CD8-positive, alpha-beta memory T cell (primary cell): ENCODE results near the gene OGFR. TPM values are rescaled to one million over a fixed set of nuclear protein-coding genes. Genes with fewer than 3 reads are reported as not detected.

Experiments used
- CTCF ChIA-PET: fragments of 350-600 bp; sonication (Branson Sonifier 250); formaldehyde crosslinking; loops from one replicate; lab custom pipeline; 2021; ENCODE audit warnings: antibody characterized with exemption; lab: Charles Lee
- POLR2A ChIA-PET: fragments of 350-600 bp; sonication (Branson Sonifier 250); formaldehyde crosslinking; loops from one replicate; lab custom pipeline; 2021; ENCODE audit warnings: antibody characterized with exemption; lab: Charles Lee
- DNase-seq, 5 donors: peaks; one replicate each; pipeline versions ENCODE4 v3.0.0 to v3.0.0-alpha.2; 2020 to 2022; ENCODE audit warnings: mixed read lengths in 1 of 5
- H3K27ac ChIP-seq: one replicate; pipeline ENCODE4 v1.7.0; 2013; ENCODE audit warnings: low read depth, mild to moderate bottlenecking, low read length, moderate library complexity
- H3K27me3 ChIP-seq: 2 replicates; pipeline ENCODE4 v1.7.0; 2013; ENCODE audit warnings: low read length, mild to moderate bottlenecking; ENCODE audit not compliant: insufficient read depth, poor library complexity, severe bottlenecking
- H3K36me3 ChIP-seq: 2 replicates; pipeline ENCODE4 v1.7.0; 2013; ENCODE audit warnings: mild to moderate bottlenecking, low read length, moderate library complexity; ENCODE audit not compliant: insufficient read depth
- H3K4me1 ChIP-seq: 2 replicates; pipeline ENCODE4 v1.7.0; 2013; ENCODE audit warnings: mild to moderate bottlenecking, low read length, moderate library complexity; ENCODE audit not compliant: insufficient read depth
- H3K4me3 ChIP-seq: 2 replicates; pipeline ENCODE4 v1.7.0; 2013; ENCODE audit warnings: mild to moderate bottlenecking, low read length
- H3K9me3 ChIP-seq: 2 replicates; pipeline ENCODE4 v1.7.0; 2013; ENCODE audit warnings: mild to moderate bottlenecking, low read length
- H3K27ac Mint-ChIP-seq, 8 donors: one replicate each; pipeline ENCODE4 v1.8.0; 2020 to 2021; ENCODE audit warnings: mixed read lengths in 8 of 8, mild to moderate bottlenecking in 6 of 8, inconsistent platforms in 3 of 8, moderate library complexity in 3 of 8
- H3K27me3 Mint-ChIP-seq, 2 donors: one replicate each; pipeline ENCODE4 v1.8.0; 2020 to 2021; ENCODE audit warnings: mixed read lengths in 2 of 2, mild to moderate bottlenecking in 1 of 2, moderate library complexity in 1 of 2
- H3K36me3 Mint-ChIP-seq, 3 donors: one replicate each; pipeline ENCODE4 v1.8.0; 2020 to 2021; ENCODE audit warnings: mixed read lengths in 3 of 3, inconsistent platforms in 1 of 3, mild to moderate bottlenecking in 1 of 3
- H3K4me1 Mint-ChIP-seq, 3 donors: one replicate each; pipeline ENCODE4 v1.8.0; 2020 to 2021; ENCODE audit warnings: mixed read lengths in 3 of 3, inconsistent platforms in 1 of 3, mild to moderate bottlenecking in 1 of 3
- H3K4me3 Mint-ChIP-seq, 7 donors: one replicate each; pipeline ENCODE4 v1.8.0; 2020 to 2021; ENCODE audit warnings: mixed read lengths in 7 of 7, mild to moderate bottlenecking in 6 of 7, moderate library complexity in 4 of 7, inconsistent platforms in 2 of 7
- H3K9me3 Mint-ChIP-seq, 5 donors: one replicate each; pipeline ENCODE4 v1.8.0; 2020 to 2022; ENCODE audit warnings: mixed read lengths in 5 of 5, mild to moderate bottlenecking in 3 of 5, moderate library complexity in 2 of 5, inconsistent platforms in 1 of 5
- polyA plus RNA-seq: library from polyadenylated mRNA; unstranded; fragments of 300-500 nt; fragmentation: Illumina TruSeq; gene quantifications from one replicate; pipeline ENCODE4 v1.2.3, GENCODE V29; 2021
- total RNA-seq, 2 experiments: library from RNA; stranded (reverse); gene quantifications; one replicate each; pipeline ENCODE4 v1.2.3, GENCODE V29; 2021

Gene OGFR
- total and polyA plus RNA-seq, 3 experiments from 2014 or later: 45.7 to 64.2 (median 47.9) TPM

DNA sequence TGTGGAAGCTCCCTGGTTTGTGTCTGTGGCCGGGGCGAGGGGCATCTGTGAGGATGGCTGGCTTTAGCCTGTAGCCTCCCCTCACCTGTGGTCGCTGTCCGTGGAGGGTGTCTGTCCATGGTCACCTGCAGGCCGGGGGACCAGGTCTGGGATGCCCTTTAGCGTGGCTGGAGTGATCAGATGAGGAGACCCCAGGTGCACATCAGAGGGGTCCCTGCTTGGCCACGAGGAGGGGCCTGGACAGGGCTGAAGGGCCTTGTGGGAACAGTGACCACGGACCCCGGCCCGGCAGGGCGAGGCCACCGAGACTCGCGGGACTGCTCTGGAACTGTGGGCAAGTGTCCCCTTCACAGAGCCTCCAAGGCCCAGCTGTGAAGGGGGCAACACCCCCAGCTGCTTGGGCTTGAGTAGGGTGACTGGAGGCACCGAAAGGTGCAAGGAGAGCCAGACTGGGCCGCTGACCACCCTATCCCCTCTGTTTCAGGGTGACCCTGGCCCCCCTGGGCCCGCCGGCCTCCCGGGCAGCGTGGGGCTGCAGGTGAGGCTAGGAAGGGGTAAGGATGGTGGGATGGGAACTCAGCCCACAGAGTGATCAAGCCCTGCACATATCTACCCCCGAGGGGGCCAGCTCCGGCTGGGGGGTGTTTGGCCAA, 20.8 kb downstream of the OGFR start:
- Histone ChIP-seq H3K4me1 (peaks cover 6% of the 10 kb centered on the region), H3K27ac (no peak overlapping the region), H3K27me3 (no peaks in the 10 kb centered on the region), H3K4me3 (no peak overlapping the region), H3K9me3 (no peaks in the 10 kb centered on the region), H3K36me3 (no peaks in the 10 kb centered on the region)
- Mint-ChIP-seq H3K36me3 (no peaks in the 10 kb centered on the region), H3K27me3 (no peaks in the 10 kb centered on the region), H3K4me1 (peaks cover 0 to 5% (median 0%) of the 10 kb centered on the region in 3 donors), H3K4me3 (peak overlapping the region in 1 of 7 donors; percentile 23), H3K27ac (no peak overlapping the region), H3K9me3 (no peaks in the 10 kb centered on the region)
- no peak for DNase-seq
- CTCF ChIA-PET: no interaction called here
- POLR2A ChIA-PET: no interaction called here

GRCh38 chr20:62825986-62826645, 21.5 kb downstream of the OGFR start:
- Histone ChIP-seq H3K4me3 (no peak overlapping the region), H3K27ac (no peak overlapping the region), H3K27me3 (no peaks in the 10 kb centered on the region), H3K36me3 (no peaks in the 10 kb centered on the region), H3K9me3 (no peaks in the 10 kb centered on the region), H3K4me1 (peaks cover 6% of the 10 kb centered on the region)
- Mint-ChIP-seq H3K36me3 (no peaks in the 10 kb centered on the region), H3K9me3 (no peaks in the 10 kb centered on the region), H3K4me3 (no peak overlapping the region), H3K27ac (no peak overlapping the region), H3K27me3 (no peaks in the 10 kb centered on the region), H3K4me1 (peaks cover 0 to 5% (median 0%) of the 10 kb centered on the region in 3 donors)
- POLR2A ChIA-PET: no interaction called here
- DNase-seq: no peak
- CTCF ChIA-PET: no interaction called here

DNA sequence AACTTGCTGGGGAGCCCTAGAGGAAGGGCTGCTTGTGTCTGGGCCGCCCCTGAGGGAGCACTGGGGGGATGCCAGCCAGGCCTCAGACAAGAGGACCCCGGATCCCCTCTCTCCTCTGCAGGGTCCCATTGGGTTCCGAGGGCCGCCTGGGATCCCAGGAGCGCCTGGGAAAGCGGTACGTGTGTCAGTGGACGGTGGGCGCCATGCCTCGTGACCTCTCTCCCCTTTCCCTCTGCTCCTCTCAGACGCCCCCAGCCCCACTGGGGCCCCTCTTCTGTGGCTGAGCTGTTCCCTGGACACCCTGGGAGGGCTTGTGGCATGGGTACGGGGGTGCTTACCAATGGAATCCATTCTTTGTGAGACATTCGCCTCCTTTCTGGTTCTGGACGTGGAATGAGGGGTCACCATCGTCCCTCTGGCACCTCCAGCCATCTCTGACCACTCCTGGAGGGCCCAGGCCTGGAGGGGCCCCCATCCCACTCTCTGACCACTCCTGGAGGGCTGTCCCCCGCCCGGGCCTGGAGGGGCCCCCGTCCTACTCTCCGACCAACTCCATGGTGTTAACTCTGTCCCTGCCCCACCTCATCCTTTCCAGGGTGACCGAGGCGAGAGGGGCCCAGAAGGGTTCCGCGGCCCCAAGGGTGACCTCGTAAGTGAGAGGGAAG, 22.1 kb downstream of the OGFR start:
- ChIA-PET CTCF (no interaction called here), POLR2A (no interaction called here)
- Mint-ChIP-seq H3K4me1 (peaks cover 0 to 5% (median 0%) of the 10 kb centered on the region in 3 donors), H3K4me3 (no peak overlapping the region), H3K27me3 (no peaks in the 10 kb centered on the region), H3K9me3 (no peaks in the 10 kb centered on the region), H3K36me3 (no peaks in the 10 kb centered on the region), H3K27ac (peak overlapping the region in 1 of 8 donors; percentile 24)
- H3K27ac ChIP-seq: no peak overlapping the region
- H3K36me3 ChIP-seq: no peaks in the 10 kb centered on the region
- no peaks in the 10 kb centered on the region for H3K27me3 ChIP-seq
- no peak overlapping the region for H3K4me3 ChIP-seq
- H3K9me3 ChIP-seq: no peaks in the 10 kb centered on the region
- H3K4me1 ChIP-seq: peaks cover 6% of the 10 kb centered on the region
- no peak for DNase-seq

DNA sequence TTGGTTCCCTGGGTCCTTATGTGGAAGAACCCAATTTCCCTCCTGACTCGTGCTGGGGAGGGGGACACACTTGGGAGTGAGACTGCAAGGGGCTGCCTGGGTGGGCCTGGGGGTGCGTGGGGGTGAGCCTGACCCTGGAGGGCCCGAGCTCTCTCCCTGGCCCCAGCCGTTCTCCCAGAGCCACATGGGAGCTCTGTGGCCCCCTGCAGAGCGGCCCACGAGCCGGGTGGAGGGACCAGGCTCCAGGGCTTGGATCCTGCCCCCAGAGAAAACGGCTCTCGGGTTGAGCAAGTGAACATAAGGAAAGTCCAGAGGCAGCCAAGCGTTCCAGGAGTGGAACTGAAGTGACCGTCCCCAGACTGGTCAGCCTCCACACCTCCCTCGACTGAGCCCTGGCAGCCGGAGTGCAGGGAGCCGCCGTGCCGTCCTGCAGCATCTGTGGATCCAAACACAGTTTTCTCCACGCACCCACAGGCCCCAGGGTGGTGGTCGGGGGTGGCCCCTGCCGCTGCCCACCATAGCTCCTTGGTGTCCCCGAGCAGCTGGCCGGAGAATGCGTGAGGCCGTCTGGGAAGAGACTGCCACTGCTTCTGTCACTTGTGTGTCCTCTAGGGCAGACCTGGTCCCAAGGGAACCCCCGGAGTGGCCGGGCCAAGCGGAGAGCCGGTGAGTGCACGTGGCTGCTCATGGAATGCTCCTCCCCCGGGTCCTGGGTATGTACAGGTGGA, 22.8 kb downstream of the OGFR start:
- Mint-ChIP-seq H3K27me3 (no peaks in the 10 kb centered on the region), H3K4me3 (no peak overlapping the region), H3K27ac (no peak overlapping the region), H3K36me3 (no peaks in the 10 kb centered on the region), H3K4me1 (peaks cover 0 to 10% (median 0%) of the 10 kb centered on the region in 3 donors), H3K9me3 (no peaks in the 10 kb centered on the region)
- Histone ChIP-seq H3K27me3 (no peaks in the 10 kb centered on the region), H3K4me3 (no peak overlapping the region), H3K27ac (no peak overlapping the region), H3K4me1 (peaks cover 6% of the 10 kb centered on the region), H3K9me3 (no peaks in the 10 kb centered on the region), H3K36me3 (no peaks in the 10 kb centered on the region)
- DNase-seq: no peak
- ChIA-PET CTCF (no interaction called here), POLR2A (no interaction called here)

- H3K4me3 ChIP-seq: no peak overlapping the region
- H3K4me1 ChIP-seq: peaks cover 6% of the 10 kb centered on the region
- H3K27ac ChIP-seq: no peak overlapping the region
- H3K27me3 ChIP-seq: no peaks in the 10 kb centered on the region
- no peaks in the 10 kb centered on the region for H3K36me3 ChIP-seq
- H3K4me3 Mint-ChIP-seq: no peak overlapping the region
- no peaks in the 10 kb centered on the region for H3K27me3 Mint-ChIP-seq
- no peaks in the 10 kb centered on the region for H3K9me3 ChIP-seq
- no peak overlapping the region for H3K27ac Mint-ChIP-seq
- POLR2A ChIA-PET: no interaction called here
- no peaks in the 10 kb centered on the region for H3K9me3 Mint-ChIP-seq
- H3K36me3 Mint-ChIP-seq: no peaks in the 10 kb centered on the region
- CTCF ChIA-PET: no interaction called here
- DNase-seq: no peak
- peaks cover 0 to 15% (median 1%) of the 10 kb centered on the region in 3 donors for H3K4me1 Mint-ChIP-seq
These were observed 23.4 kb downstream of the OGFR start for GRCh38 chr20:62828051-62828450.

DNA sequence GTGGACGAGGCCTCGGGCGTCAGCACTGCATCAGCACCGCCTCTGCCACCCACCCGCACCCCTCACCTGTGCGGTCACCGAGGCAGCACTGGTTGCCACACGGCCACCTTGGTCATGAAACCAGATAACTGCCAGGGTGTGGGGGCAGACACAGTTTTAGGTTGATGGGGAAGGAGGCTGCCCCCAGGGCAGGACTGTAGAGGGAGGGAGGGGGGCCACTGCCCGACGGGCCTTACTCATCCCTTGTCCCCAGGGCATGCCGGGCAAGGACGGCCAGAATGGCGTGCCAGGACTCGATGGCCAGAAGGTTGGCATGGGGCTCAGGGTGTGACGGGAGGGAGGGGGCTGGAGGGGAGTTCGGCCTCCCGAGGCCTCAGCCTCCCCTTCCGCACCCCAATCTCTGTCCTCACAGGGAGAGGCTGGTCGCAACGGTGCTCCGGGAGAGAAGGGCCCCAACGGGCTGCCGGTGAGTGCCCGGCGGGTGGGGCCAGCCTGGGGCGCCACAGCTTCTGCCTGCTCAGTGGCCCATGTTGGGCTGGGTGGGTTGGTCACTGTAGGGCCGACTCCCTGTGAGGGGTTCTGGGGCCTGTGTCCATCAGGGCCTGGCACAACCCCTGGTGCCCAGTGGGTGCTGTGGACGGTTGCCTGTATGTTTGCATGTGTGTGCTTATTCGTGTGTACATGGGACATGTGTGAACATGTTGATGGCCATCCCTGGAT, 24.0 kb downstream of the OGFR start:
- no peak overlapping the region for H3K4me3 Mint-ChIP-seq
- peaks cover 0 to 15% (median 1%) of the 10 kb centered on the region in 3 donors for H3K4me1 Mint-ChIP-seq
- H3K27me3 Mint-ChIP-seq: no peaks in the 10 kb centered on the region
- ChIA-PET POLR2A (no interaction called here), CTCF (no interaction called here)
- Histone ChIP-seq H3K4me1 (peaks cover 6% of the 10 kb centered on the region), H3K36me3 (no peaks in the 10 kb centered on the region), H3K4me3 (no peak overlapping the region), H3K27me3 (no peaks in the 10 kb centered on the region), H3K9me3 (no peaks in the 10 kb centered on the region), H3K27ac (no peak overlapping the region)
- DNase-seq: no peak
- no peaks in the 10 kb centered on the region for H3K36me3 Mint-ChIP-seq
- no peak overlapping the region for H3K27ac Mint-ChIP-seq
- H3K9me3 Mint-ChIP-seq: no peaks in the 10 kb centered on the region

DNA sequence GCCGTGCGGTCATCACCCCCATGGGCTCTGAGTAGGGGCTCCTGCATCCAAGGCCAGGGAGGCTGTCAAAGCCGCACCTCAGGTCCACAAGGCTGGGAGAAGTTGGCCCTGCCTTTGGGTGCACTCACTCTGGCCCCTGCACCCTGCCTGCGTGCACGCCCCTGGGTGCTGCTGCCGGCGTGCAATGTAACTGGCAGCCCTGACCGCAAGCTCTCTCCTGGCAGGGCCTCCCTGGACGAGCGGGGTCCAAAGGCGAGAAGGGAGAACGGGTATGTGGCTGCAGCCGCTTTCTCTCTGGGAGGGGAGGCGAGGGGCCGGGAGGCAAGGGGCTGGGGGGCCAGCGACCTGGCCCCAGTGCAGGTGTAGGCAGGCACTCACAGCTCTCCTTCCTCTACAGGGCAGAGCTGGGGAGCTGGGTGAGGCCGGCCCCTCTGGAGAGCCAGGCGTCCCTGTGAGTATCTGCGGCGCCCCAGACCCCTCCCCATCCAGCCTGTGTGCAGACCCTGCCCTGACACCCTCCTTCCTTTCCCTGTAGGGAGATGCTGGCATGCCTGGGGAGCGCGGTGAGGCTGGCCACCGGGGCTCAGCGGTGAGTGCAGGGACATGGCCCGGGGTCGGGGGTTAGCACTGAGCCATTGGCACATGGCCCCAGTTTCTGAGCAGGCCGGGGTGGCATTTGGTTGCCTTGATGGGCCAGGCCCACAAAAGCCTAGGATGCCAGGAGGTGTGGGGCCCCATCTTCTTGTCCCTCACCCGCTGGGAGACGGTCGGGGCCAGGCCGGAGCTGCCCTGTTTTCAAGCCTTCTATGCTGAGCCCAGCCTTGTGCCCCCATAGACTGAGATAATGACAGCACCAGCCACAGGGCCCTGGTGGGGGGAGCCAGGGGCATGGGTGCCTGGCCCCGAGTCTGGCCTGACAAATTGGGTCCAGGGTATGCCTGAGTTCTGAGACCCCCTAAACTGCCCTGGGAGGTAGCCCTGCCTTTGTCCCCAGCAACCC, 24.9 kb downstream of the OGFR start:
- DNase-seq: peak in 1 of 5 donors; percentile 28
- Mint-ChIP-seq H3K4me1 (peaks cover 0 to 15% (median 1%) of the 10 kb centered on the region in 3 donors), H3K27ac (no peak overlapping the region), H3K36me3 (no peaks in the 10 kb centered on the region), H3K9me3 (no peaks in the 10 kb centered on the region), H3K4me3 (peak overlapping the region in 1 of 7 donors; percentile 56), H3K27me3 (no peaks in the 10 kb centered on the region)
- H3K4me3 ChIP-seq: no peak overlapping the region
- H3K36me3 ChIP-seq: no peaks in the 10 kb centered on the region
- CTCF ChIA-PET: no interaction called here
- H3K4me1 ChIP-seq: peaks cover 3% of the 10 kb centered on the region
- no peaks in the 10 kb centered on the region for H3K27me3 ChIP-seq
- no peaks in the 10 kb centered on the region for H3K9me3 ChIP-seq
- no peak overlapping the region for H3K27ac ChIP-seq
- POLR2A ChIA-PET: no interaction called here
